GM10248 (cell line): Measurements from ENCODE around the gene RAB38.

Experiments
- CTCF ChIA-PET: fragments of 300-600 bp; sonication (Branson Sonifier 250); formaldehyde crosslinking; extraction: SDS; loops from one replicate; lab custom pipeline; 2021; ENCODE audit warnings: antibody characterized with exemption; lab: Yijun Ruan, JAX
- POLR2A ChIA-PET: fragments of 350-650 bp; sonication (Branson Sonifier 250); formaldehyde crosslinking; extraction: SDS; loops from one replicate; lab custom pipeline; 2020; ENCODE audit warnings: antibody characterized with exemption; lab: Yijun Ruan, JAX
- DNase-seq: peaks from one replicate; pipeline ENCODE4 v3.0.0; 2012; ENCODE audit errors: extremely low spot score
- CTCF ChIP-seq: IDR thresholded peaks from 2 replicates; pipeline ENCODE4 v1.5.1; 2012; ENCODE audit warnings: mild to moderate bottlenecking, low read depth; ENCODE audit errors: extremely low read depth, missing control alignments, control extremely low read depth

RAB38 gene

GRCh38 chr11:88167853-88168252 is 7.4 kb downstream of the RAB38 start:
- DNase-seq: no peak
- no peak for TF ChIP-seq CTCF
- CTCF ChIA-PET: interaction anchor here (1.2 to 1.8 kb wide), 2 partner anchors 10 to 15 kb away, joined by 3 to 5 read pairs; no protein-coding TSS in a partner anchor
- POLR2A ChIA-PET: no interaction called here

GRCh38 chr11:88164806-88165585 is 10.2 kb downstream of the RAB38 start:
- ChIA-PET POLR2A (no interaction called here), CTCF (interaction anchor here (1.4 to 1.5 kb wide), 2 partner anchors 14 to 52 kb away, joined by 3 read pairs; no protein-coding TSS in a partner anchor)
- no peak for TF ChIP-seq CTCF
- no peak for DNase-seq

GRCh38 chr11:88164320-88164719 is 10.9 kb downstream of the RAB38 start:
- TF ChIP-seq CTCF: no peak
- no peak for DNase-seq
- CTCF ChIA-PET: interaction anchor here (1.4 to 1.5 kb wide), 2 partner anchors 14 to 51 kb away, joined by 3 read pairs; no protein-coding TSS in a partner anchor

GRCh38 chr11:88158081-88158480 is 17.2 kb downstream of the RAB38 start:
- ChIA-PET CTCF (no interaction called here), POLR2A (no interaction called here)
- no peak for TF ChIP-seq CTCF
- DNase-seq: no peak

More at GRCh38 chr11:88164320-88164719, 10.9 kb downstream of the RAB38 start:
- POLR2A ChIA-PET: no interaction called here

GRCh38 chr11:88157370-88157769 is 17.9 kb downstream of the RAB38 start:
- ChIA-PET POLR2A (no interaction called here), CTCF (interaction anchor here (5.1 kb wide), 1 partner anchor 13 kb away, joined by 30 read pairs; no protein-coding TSS in a partner anchor)
- no peak for TF ChIP-seq CTCF
- no peak for DNase-seq

- TF ChIP-seq CTCF: no peak
- ChIA-PET CTCF (interaction anchor here (0.9 to 5.1 kb wide), 5 partner anchors 8 to 392 kb away, joined by 3 to 30 read pairs (median 4); no protein-coding TSS in a partner anchor), POLR2A (no interaction called here)
- no peak for DNase-seq
These were observed 22.9 kb downstream of the RAB38 start for GRCh38 chr11:88152381-88152780.
